H9 (cell line): ENCODE measurements around the gene RCAN2. TPM values are rescaled to one million over a fixed set of nuclear protein-coding genes. Genes with fewer than 3 reads are reported as not detected.

Source experiments
- DNase-seq: peaks from one replicate; pipeline ENCODE4 v3.0.0-alpha.2; 2017
- H2AFZ ChIP-seq: one replicate; pipeline ENCODE4 v1.6.1; 2013; ENCODE audit warnings: mild to moderate bottlenecking, low read length, control low read depth, moderate library complexity
- H2AK5ac ChIP-seq: 2 replicates; pipeline ENCODE4 v1.6.1; 2013; ENCODE audit warnings: low read length, control low read depth, mixed read lengths; ENCODE audit not compliant: insufficient read length
- H2BK120ac ChIP-seq: one replicate; pipeline ENCODE4 v1.6.1; 2013; ENCODE audit warnings: low read depth, mild to moderate bottlenecking, low read length, control low read depth, inconsistent platforms; ENCODE audit not compliant: poor library complexity, severe bottlenecking
- H2BK12ac ChIP-seq: 2 replicates; pipeline ENCODE4 v1.6.1; 2013; ENCODE audit warnings: low read length, control low read depth, mixed read lengths, low read depth; ENCODE audit not compliant: insufficient read length
- H2BK15ac ChIP-seq: 2 replicates; pipeline ENCODE4 v1.6.1; 2013; ENCODE audit warnings: low read depth, low read length, control low read depth
- H2BK20ac ChIP-seq: one replicate; pipeline ENCODE4 v1.6.1; 2013; ENCODE audit warnings: low read depth, mild to moderate bottlenecking, low read length, control low read depth, inconsistent platforms; ENCODE audit not compliant: poor library complexity, severe bottlenecking
- H2BK5ac ChIP-seq: 2 replicates; pipeline ENCODE4 v1.6.1; 2013; ENCODE audit warnings: low read length, control low read depth, mixed read lengths; ENCODE audit not compliant: insufficient read length
- H3K14ac ChIP-seq: 2 replicates; pipeline ENCODE4 v1.6.1; 2013; ENCODE audit warnings: low read length, control low read depth; ENCODE audit not compliant: insufficient read depth
- H3K18ac ChIP-seq: 2 replicates; pipeline ENCODE4 v1.6.1; 2013; ENCODE audit warnings: low read depth, mild to moderate bottlenecking, mixed read lengths, low read length, control low read depth; ENCODE audit not compliant: insufficient read length
- H3K23ac ChIP-seq: 2 replicates; pipeline ENCODE4 v1.6.1; 2013; ENCODE audit warnings: low read length, control low read depth, mixed read lengths, low read depth; ENCODE audit not compliant: insufficient read length
- H3K23me2 ChIP-seq: 2 replicates; pipeline ENCODE4 v1.6.1; 2013; ENCODE audit warnings: low read depth, mild to moderate bottlenecking, mixed read lengths, low read length, control low read depth; ENCODE audit not compliant: insufficient read length, poor library complexity, severe bottlenecking
- H3K27ac ChIP-seq: 2 replicates; pipeline ENCODE4 v1.5.1; 2013; ENCODE audit warnings: low read length, control low read depth, mixed read lengths, low read depth; ENCODE audit not compliant: insufficient read length
- H3K27me3 ChIP-seq: 2 replicates; pipeline ENCODE4 v1.6.1; 2013; ENCODE audit warnings: low read length, control low read depth, inconsistent platforms; ENCODE audit not compliant: insufficient read depth
- H3K4ac ChIP-seq: 2 replicates; pipeline ENCODE4 v1.6.1; 2013; ENCODE audit warnings: low read depth, mild to moderate bottlenecking, control low read depth, inconsistent platforms, low read length, moderate library complexity
- H3K4me1 ChIP-seq: 2 replicates; pipeline ENCODE4 v1.6.1; 2013; ENCODE audit warnings: low read length, control low read depth, inconsistent platforms; ENCODE audit not compliant: insufficient read depth
- H3K4me2 ChIP-seq: 2 replicates; pipeline ENCODE4 v1.6.1; 2013; ENCODE audit warnings: low read length, control low read depth, mixed read lengths; ENCODE audit not compliant: insufficient read length, insufficient read depth
- H3K56ac ChIP-seq: 2 replicates; pipeline ENCODE4 v1.6.1; 2013; ENCODE audit warnings: low read depth, mild to moderate bottlenecking, mixed read lengths, low read length, control low read depth; ENCODE audit not compliant: insufficient read length
- H3K79me1 ChIP-seq: 2 replicates; pipeline ENCODE4 v1.6.1; 2013; ENCODE audit warnings: low read depth, mild to moderate bottlenecking, moderate library complexity, low read length, control low read depth, inconsistent platforms; ENCODE audit not compliant: insufficient read depth, poor library complexity, severe bottlenecking
- H3K79me2 ChIP-seq: 2 replicates; pipeline ENCODE4 v1.6.1; 2013; ENCODE audit warnings: low read length, control low read depth, inconsistent platforms; ENCODE audit not compliant: insufficient read depth
- H3K9ac ChIP-seq: 2 replicates; pipeline ENCODE4 v1.6.1; 2013; ENCODE audit warnings: low read length, control low read depth, mixed read lengths; ENCODE audit not compliant: insufficient read length; ENCODE audit errors: extremely low read depth
- H3K9me3 ChIP-seq: one replicate; pipeline ENCODE4 v1.6.1; 2013; ENCODE audit warnings: low read depth, low read length, inconsistent platforms; ENCODE audit not compliant: control insufficient read depth
- H3T11ph ChIP-seq: one replicate; pipeline ENCODE4 v1.6.1; 2013; ENCODE audit warnings: mild to moderate bottlenecking, low read length, control low read depth, inconsistent platforms
- H4K20me1 ChIP-seq: one replicate; pipeline ENCODE4 v1.6.1; 2013; ENCODE audit not compliant: control insufficient read depth, insufficient read length, insufficient read depth
- H4K5ac ChIP-seq: 2 replicates; pipeline ENCODE4 v1.6.1; 2013; ENCODE audit warnings: low read depth, mild to moderate bottlenecking, mixed read lengths, low read length, control low read depth; ENCODE audit not compliant: insufficient read length
- H4K8ac ChIP-seq: replicated peaks from 2 replicates; pipeline ENCODE4 v1.6.1; 2013; ENCODE audit warnings: low read length, control low read depth, mixed read lengths, low read depth; ENCODE audit not compliant: insufficient read length
- H4K91ac ChIP-seq: 2 replicates; pipeline ENCODE4 v1.6.1; 2013; ENCODE audit warnings: low read depth, mild to moderate bottlenecking, moderate library complexity, mixed read lengths, low read length, control low read depth; ENCODE audit not compliant: insufficient read length
- H3K27ac Mint-ChIP-seq, 3 experiments: 2 replicates in 2 of 3; 3 replicates in 1 of 3; pipeline ENCODE4 v1.8.0; 2020 to 2021; ENCODE audit warnings: mixed read lengths in 3 of 3, mild to moderate bottlenecking in 1 of 3, moderate library complexity in 1 of 3
- H3K27me3 Mint-ChIP-seq: 2 replicates; pipeline ENCODE4 v1.8.0; 2021; ENCODE audit warnings: low read depth, mild to moderate bottlenecking, moderate library complexity, mixed read lengths
- H3K36me3 Mint-ChIP-seq, 3 experiments: 2 replicates in 2 of 3; 3 replicates in 1 of 3; pipeline ENCODE4 v1.8.0; 2020 to 2021; ENCODE audit warnings: low read depth in 3 of 3, mixed read lengths in 3 of 3; ENCODE audit not compliant: insufficient read depth in 1 of 3
- H3K4me1 Mint-ChIP-seq, 2 experiments: 2 replicates each; pipeline ENCODE4 v1.8.0; 2020; ENCODE audit warnings: mixed read lengths in 2 of 2
- H3K4me3 Mint-ChIP-seq, 2 experiments: 2 replicates in 1 of 2; 3 replicates in 1 of 2; pipeline ENCODE4 v1.8.0; 2020 to 2021; ENCODE audit warnings: mild to moderate bottlenecking in 2 of 2, mixed read lengths in 2 of 2, moderate library complexity in 1 of 2
- H3K9me3 Mint-ChIP-seq, 2 experiments: 2 replicates in 1 of 2; 3 replicates in 1 of 2; pipeline ENCODE4 v1.8.0; 2020; ENCODE audit warnings: mild to moderate bottlenecking in 2 of 2, mixed read lengths in 2 of 2, moderate library complexity in 1 of 2
- CTCF ChIP-seq: fragments of 200-600 bp; sonication (generic); conservative IDR thresholded peaks from 3 replicates; pipeline ENCODE4 v1.8.0; 2021; ENCODE audit warnings: antibody characterized with exemption, mild to moderate bottlenecking
- WGBS: extraction: QIAGEN DNeasy Blood & Tissue Kit; methylation state at CpG from one replicate; pipeline ENCODE4 v1.1.7; 2013; ENCODE audit warnings: missing lambda C conversion rate, low lambda C conversion rate, mixed read lengths; ENCODE audit not compliant: insufficient read length; ENCODE audit errors: extremely low coverage; 5-methylcytosine and 5-hydroxymethylcytosine counted together
- total RNA-seq: library from RNA; stranded (reverse); gene quantifications from 2 replicates; pipeline ENCODE4 v1.2.1, GENCODE V29; 2021

The RCAN2 gene
- total RNA-seq, 1 experiment from 2014 or later = 3.0 TPM

- H3K14ac ChIP-seq = no peak overlapping the region
- H3K27ac ChIP-seq = no peak overlapping the region
- DNase-seq = no peak
- no peak overlapping the region for H3K56ac ChIP-seq
- no peaks in the 10 kb centered on the region for H4K20me1 ChIP-seq
- H3T11ph ChIP-seq = no peak overlapping the region
- no peak overlapping the region for H3K9ac ChIP-seq
- no peak overlapping the region for H2AK5ac ChIP-seq
- Mint-ChIP-seq H3K4me3 (no peak overlapping the region), H3K9me3 (no peaks in the 10 kb centered on the region), H3K36me3 (no peaks in the 10 kb centered on the region), H3K27me3 (no peaks in the 10 kb centered on the region), H3K4me1 (peaks cover 3 to 4% of the 10 kb centered on the region in 2 experiments), H3K27ac (no peak overlapping the region)
- H3K23me2 ChIP-seq = no peaks in the 10 kb centered on the region
- H3K23ac ChIP-seq = no peak overlapping the region
- no peak overlapping the region for H2BK120ac ChIP-seq
- H3K79me1 ChIP-seq = no peaks in the 10 kb centered on the region
- H3K18ac ChIP-seq = no peak overlapping the region
- H2BK15ac ChIP-seq = no peak overlapping the region
- TF ChIP-seq CTCF = no peak
- no peaks in the 10 kb centered on the region for H3K79me2 ChIP-seq
- H3K4ac ChIP-seq = no peak overlapping the region
- no peaks in the 10 kb centered on the region for H3K4me1 ChIP-seq
- WGBS = no CpG with 5 or more reads among the region's 8 CpGs
- H4K5ac ChIP-seq = no peak overlapping the region
- H3K27me3 ChIP-seq = no peaks in the 10 kb centered on the region
- H2AFZ ChIP-seq = no peak overlapping the region
- H2BK5ac ChIP-seq = no peak overlapping the region
- H2BK12ac ChIP-seq = no peak overlapping the region
- no peak overlapping the region for H4K8ac ChIP-seq
- H2BK20ac ChIP-seq = no peak overlapping the region
- H3K4me2 ChIP-seq = no peak overlapping the region
- H4K91ac ChIP-seq = no peak overlapping the region
- H3K9me3 ChIP-seq = no peaks in the 10 kb centered on the region
Observed at GRCh38 chr6:46377209-46377608, 114.0 kb downstream of the RCAN2 start.
